Osteoblast (primary cell): ENCODE measurements around the gene DZIP1. TPM values are rescaled to one million over a fixed set of nuclear protein-coding genes. Genes with fewer than 3 reads are reported as not detected.

Experiments used
- DNase-seq: peaks from one replicate; pipeline ENCODE4 v3.0.0; 2011; ENCODE audit warnings: low spot score, mixed read lengths; ENCODE audit not compliant: insufficient read length; ENCODE audit errors: missing footprints
- H2AFZ ChIP-seq: 2 replicates; pipeline ENCODE4 v1.6.0; 2011; ENCODE audit warnings: mild to moderate bottlenecking, low read length
- H3K27ac ChIP-seq: 2 replicates; pipeline ENCODE4 v1.5.1; 2011; ENCODE audit warnings: mild to moderate bottlenecking, low read depth, low read length, moderate library complexity
- H3K27me3 ChIP-seq: 2 replicates; pipeline ENCODE4 v1.6.0; 2012; ENCODE audit warnings: mild to moderate bottlenecking, control low read depth, inconsistent platforms, low read length, moderate library complexity; ENCODE audit not compliant: insufficient read depth
- H3K36me3 ChIP-seq: 2 replicates; pipeline ENCODE4 v1.5.1; 2011; ENCODE audit warnings: mild to moderate bottlenecking, low read length, control low read depth, moderate library complexity; ENCODE audit not compliant: insufficient read depth
- H3K4me1 ChIP-seq: 2 replicates; pipeline ENCODE4 v1.5.1; 2011; ENCODE audit warnings: mild to moderate bottlenecking, low read length, control low read depth, moderate library complexity; ENCODE audit not compliant: insufficient read depth
- H3K4me2 ChIP-seq: 2 replicates; pipeline ENCODE4 v1.6.0; 2011; ENCODE audit warnings: mild to moderate bottlenecking, low read length; ENCODE audit not compliant: insufficient read depth
- H3K4me3 ChIP-seq: fragments of 200-600 bp; sonication (generic); 3 replicates; pipeline ENCODE4 v1.5.1; 2012; ENCODE audit warnings: mild to moderate bottlenecking, low read length, inconsistent platforms; ENCODE audit not compliant: insufficient read depth
- H3K79me2 ChIP-seq: 2 replicates; pipeline ENCODE4 v1.6.0; 2012; ENCODE audit warnings: mild to moderate bottlenecking, low read length, control low read depth, inconsistent platforms; ENCODE audit not compliant: insufficient read depth
- H3K9me3 ChIP-seq: 2 replicates; pipeline ENCODE4 v1.5.1; 2011; ENCODE audit warnings: low read depth, low read length, control low read depth
- H4K20me1 ChIP-seq: 2 replicates; pipeline ENCODE4 v1.6.0; 2012; ENCODE audit warnings: mild to moderate bottlenecking, low read length, control low read depth; ENCODE audit not compliant: insufficient read depth
- CTCF ChIP-seq: IDR thresholded peaks from 2 replicates; pipeline ENCODE4 v1.5.1; 2011; ENCODE audit warnings: mild to moderate bottlenecking, low read depth, low read length, moderate library complexity; ENCODE audit errors: extremely low read depth
- total RNA-seq: library from RNA; depleted of rRNA; stranded (reverse); fragments of >200 nt; gene quantifications from 2 replicates; pipeline ENCODE4 v1.2.3, GENCODE V29; 2012

DZIP1 gene
- total RNA-seq, 1 donor: 34.0 TPM

DNA sequence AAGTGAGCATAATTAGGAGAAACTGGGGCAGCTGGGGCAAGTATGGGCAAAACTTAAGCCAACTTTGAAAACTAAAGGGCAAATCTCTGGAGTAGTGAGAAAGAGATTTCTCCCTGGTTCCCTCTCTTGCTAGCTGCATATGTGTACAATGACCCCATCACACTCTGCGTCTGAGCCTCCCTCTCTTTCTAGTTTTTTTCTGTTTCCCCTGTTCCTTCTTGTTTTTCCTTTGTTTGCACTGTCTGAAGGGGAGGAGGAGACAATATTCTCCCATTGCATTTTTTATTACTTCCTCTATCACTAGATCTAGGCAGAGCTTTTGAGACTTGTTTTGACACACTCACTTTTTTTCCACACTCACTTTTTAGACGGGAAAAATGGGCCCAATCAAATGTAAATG, 103.2 kb downstream of the DZIP1 start:
- H3K9me3 ChIP-seq: no peaks in the 10 kb centered on the region
- H2AFZ ChIP-seq: peak overlapping the region; percentile 40
- no peak overlapping the region for H3K4me3 ChIP-seq
- no peaks in the 10 kb centered on the region for H3K36me3 ChIP-seq
- no peaks in the 10 kb centered on the region for H4K20me1 ChIP-seq
- no peak for TF ChIP-seq CTCF
- H3K27ac ChIP-seq: no peak overlapping the region
- peaks cover 15% of the 10 kb centered on the region for H3K27me3 ChIP-seq
- no peak for DNase-seq
- H3K79me2 ChIP-seq: no peaks in the 10 kb centered on the region
- no peak overlapping the region for H3K4me2 ChIP-seq
- peaks cover 10% of the 10 kb centered on the region for H3K4me1 ChIP-seq

DNA sequence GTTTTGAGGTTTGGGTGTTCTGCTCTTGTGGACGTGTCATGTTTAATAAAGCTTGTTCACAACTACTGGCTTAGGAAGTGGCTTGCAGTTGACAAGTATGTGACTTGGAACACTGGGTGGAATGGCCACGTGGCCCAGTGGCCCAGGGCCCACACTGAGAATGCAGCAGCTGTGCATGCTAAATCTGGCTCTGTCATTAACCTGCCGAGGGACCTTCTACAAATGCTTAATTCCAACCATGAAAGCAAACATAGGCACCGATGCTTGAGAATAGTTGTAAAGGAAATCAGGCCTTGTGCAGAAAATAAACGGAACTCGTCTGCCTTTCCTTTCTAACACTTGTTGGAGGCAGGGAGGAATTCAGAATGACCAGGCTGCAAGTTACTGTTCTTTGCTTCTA, 103.6 kb downstream of the DZIP1 start:
- Histone ChIP-seq H3K4me1 (peaks cover 10% of the 10 kb centered on the region), H4K20me1 (no peaks in the 10 kb centered on the region), H3K36me3 (no peaks in the 10 kb centered on the region), H3K9me3 (no peaks in the 10 kb centered on the region), H2AFZ (peak overlapping the region; percentile 40), H3K4me3 (no peak overlapping the region), H3K27me3 (peaks cover 11% of the 10 kb centered on the region), H3K79me2 (no peaks in the 10 kb centered on the region), H3K4me2 (no peak overlapping the region), H3K27ac (no peak overlapping the region)
- no peak for TF ChIP-seq CTCF
- no peak for DNase-seq

GRCh38 chr13:95536632-95537241, 107.8 kb downstream of the DZIP1 start:
- Histone ChIP-seq H3K27me3 (no peaks in the 10 kb centered on the region), H3K4me3 (no peak overlapping the region), H2AFZ (no peak overlapping the region), H3K4me2 (no peak overlapping the region), H3K79me2 (no peaks in the 10 kb centered on the region), H3K4me1 (peaks cover 22% of the 10 kb centered on the region), H3K36me3 (no peaks in the 10 kb centered on the region), H3K27ac (no peak overlapping the region), H3K9me3 (no peaks in the 10 kb centered on the region), H4K20me1 (no peaks in the 10 kb centered on the region)
- peak; percentile 56 for TF ChIP-seq CTCF
- no peak for DNase-seq

DNA sequence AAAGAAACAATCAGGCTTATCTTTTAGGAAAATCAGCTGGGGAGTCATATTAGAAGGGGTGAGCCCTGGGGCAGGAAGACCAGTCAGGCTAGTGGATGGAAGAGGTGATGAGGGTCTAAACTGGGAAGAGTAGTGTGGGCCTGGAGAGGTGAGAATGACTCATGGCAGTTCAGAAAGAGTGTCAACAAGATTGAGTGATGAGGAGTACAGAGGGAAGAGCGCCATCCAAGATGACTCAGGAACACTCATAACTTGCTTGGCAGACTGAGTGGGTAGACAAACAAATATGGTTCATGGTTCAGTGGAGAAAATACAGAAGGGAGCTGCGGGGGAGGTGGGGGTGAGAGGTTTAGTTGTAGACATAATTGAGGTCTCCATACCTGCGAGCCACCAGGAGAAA, 109.3 kb downstream of the DZIP1 start:
- no peak overlapping the region for H3K27ac ChIP-seq
- H3K4me2 ChIP-seq: peak overlapping the region; percentile 37
- no peak for DNase-seq

More for the DNA sequence above, 109.3 kb downstream of the DZIP1 start:
- Histone ChIP-seq H3K79me2 (no peaks in the 10 kb centered on the region), H3K4me3 (peak overlapping the region; percentile 28), H3K36me3 (no peaks in the 10 kb centered on the region), H3K4me1 (peaks cover 25% of the 10 kb centered on the region), H3K9me3 (no peaks in the 10 kb centered on the region), H3K27me3 (no peaks in the 10 kb centered on the region), H2AFZ (no peak overlapping the region), H4K20me1 (no peaks in the 10 kb centered on the region)
- TF ChIP-seq CTCF: no peak
